GM10266 (cell line): ENCODE data around the gene MRPS31.

Source experiments
- DNase-seq: peaks from one replicate; pipeline ENCODE4 v3.0.0; 2012; ENCODE audit errors: extremely low spot score
- TF ChIP-seq, protein P1 (sequence below): IDR thresholded peaks from 2 replicates; pipeline ENCODE4 v1.5.1; 2012; ENCODE audit warnings: mild to moderate bottlenecking, low read depth; ENCODE audit not compliant: control insufficient read depth, insufficient read depth; ENCODE audit errors: missing control alignments

MRPS31 gene

GRCh38 chr13:40798380-40798779, 27.4 kb upstream of the MRPS31 start:
- TF ChIP-seq, protein P1, sequence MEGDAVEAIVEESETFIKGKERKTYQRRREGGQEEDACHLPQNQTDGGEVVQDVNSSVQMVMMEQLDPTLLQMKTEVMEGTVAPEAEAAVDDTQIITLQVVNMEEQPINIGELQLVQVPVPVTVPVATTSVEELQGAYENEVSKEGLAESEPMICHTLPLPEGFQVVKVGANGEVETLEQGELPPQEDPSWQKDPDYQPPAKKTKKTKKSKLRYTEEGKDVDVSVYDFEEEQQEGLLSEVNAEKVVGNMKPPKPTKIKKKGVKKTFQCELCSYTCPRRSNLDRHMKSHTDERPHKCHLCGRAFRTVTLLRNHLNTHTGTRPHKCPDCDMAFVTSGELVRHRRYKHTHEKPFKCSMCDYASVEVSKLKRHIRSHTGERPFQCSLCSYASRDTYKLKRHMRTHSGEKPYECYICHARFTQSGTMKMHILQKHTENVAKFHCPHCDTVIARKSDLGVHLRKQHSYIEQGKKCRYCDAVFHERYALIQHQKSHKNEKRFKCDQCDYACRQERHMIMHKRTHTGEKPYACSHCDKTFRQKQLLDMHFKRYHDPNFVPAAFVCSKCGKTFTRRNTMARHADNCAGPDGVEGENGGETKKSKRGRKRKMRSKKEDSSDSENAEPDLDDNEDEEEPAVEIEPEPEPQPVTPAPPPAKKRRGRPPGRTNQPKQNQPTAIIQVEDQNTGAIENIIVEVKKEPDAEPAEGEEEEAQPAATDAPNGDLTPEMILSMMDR = no peak
- DNase-seq = no peak

- DNase-seq = no peak
- TF ChIP-seq, protein P1 = no peak
Measured at GRCh38 chr13:40796649-40797048, 25.7 kb upstream of the MRPS31 start.

- DNase-seq = no peak
- TF ChIP-seq, protein P1 = no peak
Measured at GRCh38 chr13:40794414-40795368, 23.7 kb upstream of the MRPS31 start.

GRCh38 chr13:40793339-40793738, 22.3 kb upstream of the MRPS31 start:
- no peak for DNase-seq
- TF ChIP-seq, protein P1 = no peak

DNA sequence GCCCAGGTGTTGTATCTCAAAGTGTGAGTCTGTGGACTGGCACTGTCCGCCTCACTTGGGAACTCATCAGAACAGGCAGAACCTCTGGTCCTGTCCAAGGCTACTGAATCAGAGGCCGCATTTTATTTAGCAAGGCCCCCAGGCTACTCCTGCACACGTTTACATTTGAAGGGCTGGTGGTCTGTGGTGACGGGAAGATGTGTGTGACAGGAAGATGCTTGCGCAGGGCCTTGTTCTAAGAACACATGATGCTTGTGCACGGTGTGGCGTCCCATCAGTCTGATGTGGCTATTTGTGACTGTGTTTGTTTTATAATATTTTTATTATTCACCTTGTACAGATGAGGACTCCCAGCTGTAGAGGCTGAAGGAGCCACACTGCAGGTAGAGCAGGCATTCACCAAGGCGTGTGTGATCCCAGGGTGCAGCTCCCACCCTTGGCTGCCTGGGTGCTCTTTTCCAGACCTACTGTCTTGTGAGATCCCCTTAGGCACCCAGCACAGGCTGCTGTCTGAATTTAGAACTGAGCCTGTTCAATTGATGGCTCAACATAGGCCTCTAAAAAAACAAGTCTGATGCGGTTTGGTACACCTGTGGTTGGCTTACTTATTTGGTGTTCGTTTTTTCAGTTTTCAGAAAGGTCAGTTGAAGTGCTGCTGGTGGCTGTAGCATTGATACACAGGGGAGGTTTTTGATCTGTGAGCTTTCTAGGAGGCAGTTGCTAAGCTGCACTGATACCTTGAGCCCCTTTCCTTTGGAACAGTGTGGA, 21.5 kb upstream of the MRPS31 start:
- TF ChIP-seq, protein P1 = no peak
- DNase-seq = no peak

DNA sequence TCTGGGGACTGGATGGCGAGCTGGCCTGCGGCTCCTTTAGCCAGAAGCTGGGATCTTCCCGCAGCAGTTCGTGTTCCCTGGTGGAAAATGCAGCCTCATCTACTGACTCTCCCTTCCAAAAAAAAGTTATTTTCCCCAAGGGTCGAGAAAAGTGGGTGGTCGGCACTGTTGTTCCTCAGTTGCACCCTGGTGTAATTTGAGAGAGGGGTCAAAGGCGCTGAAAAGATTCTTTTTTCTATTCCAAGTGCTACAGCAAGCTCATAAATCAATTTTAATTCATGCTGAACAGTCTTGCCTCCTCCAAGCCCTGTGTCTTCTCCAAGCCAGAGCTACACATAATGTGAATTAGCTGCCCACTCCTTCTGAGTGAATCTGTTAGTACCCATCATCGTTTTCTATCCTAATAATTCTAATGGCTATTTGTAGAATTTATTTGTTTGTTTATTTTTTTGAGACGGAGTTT, 19.2 kb upstream of the MRPS31 start:
- TF ChIP-seq, protein P1 = no peak
- no peak for DNase-seq
